Hepatocyte (in vitro differentiated cells): ENCODE measurements around the gene PGLYRP4. TPM values are rescaled to one million over a fixed set of nuclear protein-coding genes. Genes with fewer than 3 reads are reported as not detected.

Experiments
- DNase-seq: peaks from one replicate; pipeline ENCODE4 v3.0.0-alpha.2; 2016; ENCODE audit warnings: low spot score
- H2AFZ ChIP-seq: fragments of 200-600 bp; sonication (generic); 2 replicates; pipeline ENCODE4 v1.6.0; 2016; ENCODE audit warnings: antibody characterized with exemption, mild to moderate bottlenecking
- H3K27ac ChIP-seq: fragments of 200-600 bp; sonication (generic); 2 replicates; pipeline ENCODE4 v1.5.1; 2016; ENCODE audit warnings: mild to moderate bottlenecking
- H3K27me3 ChIP-seq: fragments of 200-600 bp; sonication (generic); 2 replicates; pipeline ENCODE4 v1.6.1; 2016
- H3K36me3 ChIP-seq: fragments of 200-600 bp; sonication (generic); replicated peaks from 2 replicates; pipeline ENCODE4 v1.5.1; 2016; ENCODE audit warnings: low read depth; ENCODE audit not compliant: insufficient read depth
- H3K4me1 ChIP-seq: fragments of 200-600 bp; sonication (generic); 2 replicates; pipeline ENCODE4 v1.5.1; 2016; ENCODE audit warnings: mild to moderate bottlenecking, moderate library complexity; ENCODE audit not compliant: insufficient read depth
- H3K4me2 ChIP-seq: fragments of 200-600 bp; sonication (generic); 2 replicates; pipeline ENCODE4 v1.6.0; 2016
- H3K4me3 ChIP-seq: fragments of 200-600 bp; sonication (generic); 2 replicates; pipeline ENCODE4 v1.5.1; 2016; ENCODE audit warnings: mild to moderate bottlenecking
- H3K79me2 ChIP-seq: fragments of 200-600 bp; sonication (generic); 2 replicates; pipeline ENCODE4 v1.6.0; 2017; ENCODE audit warnings: mild to moderate bottlenecking
- H3K9me2 ChIP-seq: fragments of 200-600 bp; sonication (generic); replicated peaks from 2 replicates; pipeline ENCODE4 v1.6.0; 2017; ENCODE audit warnings: mild to moderate bottlenecking; ENCODE audit not compliant: insufficient read depth
- H3K9me3 ChIP-seq: fragments of 200-600 bp; sonication (generic); 2 replicates; pipeline ENCODE4 v1.5.1; 2016; ENCODE audit warnings: low read depth, mild to moderate bottlenecking
- H4K20me1 ChIP-seq: fragments of 200-600 bp; sonication (generic); 2 replicates; pipeline ENCODE4 v1.6.0; 2016; ENCODE audit warnings: mild to moderate bottlenecking; ENCODE audit not compliant: insufficient read depth, poor library complexity, severe bottlenecking
- EZH2 ChIP-seq: fragments of 200-600 bp; sonication (generic); IDR thresholded peaks from 2 replicates; pipeline ENCODE4 v1.6.1; 2016; ENCODE audit warnings: antibody characterized with exemption, mild to moderate bottlenecking, borderline replicate concordance
- EZH2phosphoT487 ChIP-seq: fragments of 200-600 bp; sonication (generic); IDR thresholded peaks from one replicate; pipeline ENCODE4 v1.6.1; 2018; ENCODE audit warnings: antibody characterized with exemption, mild to moderate bottlenecking, low read depth, moderate library complexity; ENCODE audit not compliant: unreplicated experiment, severe bottlenecking
- WGBS: methylation state at CpG from one replicate; pipeline ENCODE4 v1.1.6; 2016; ENCODE audit warnings: low lambda C conversion rate; ENCODE audit errors: missing lambda C conversion rate; 5-methylcytosine and 5-hydroxymethylcytosine counted together
- polyA plus RNA-seq: library from polyadenylated mRNA; unstranded; fragments of >200 nt; fragmentation: Nextera tagmentation; extraction: Ambion mirVana; gene quantifications from 2 replicates; pipeline ENCODE4 v1.2.1, GENCODE V29; 2016
- total RNA-seq: library from RNA; depleted of rRNA; stranded (reverse); fragments of >200 nt; gene quantifications from 2 replicates; pipeline ENCODE4 v1.2.3, GENCODE V29; 2014
- TF ChIP-seq, protein P1 (sequence below): fragments of 200-600 bp; sonication (generic); IDR thresholded peaks from 2 replicates; pipeline ENCODE4 v1.5.1; 2016; ENCODE audit warnings: antibody characterized with exemption, mild to moderate bottlenecking; ENCODE audit not compliant: poor library complexity

Gene PGLYRP4, protein sequence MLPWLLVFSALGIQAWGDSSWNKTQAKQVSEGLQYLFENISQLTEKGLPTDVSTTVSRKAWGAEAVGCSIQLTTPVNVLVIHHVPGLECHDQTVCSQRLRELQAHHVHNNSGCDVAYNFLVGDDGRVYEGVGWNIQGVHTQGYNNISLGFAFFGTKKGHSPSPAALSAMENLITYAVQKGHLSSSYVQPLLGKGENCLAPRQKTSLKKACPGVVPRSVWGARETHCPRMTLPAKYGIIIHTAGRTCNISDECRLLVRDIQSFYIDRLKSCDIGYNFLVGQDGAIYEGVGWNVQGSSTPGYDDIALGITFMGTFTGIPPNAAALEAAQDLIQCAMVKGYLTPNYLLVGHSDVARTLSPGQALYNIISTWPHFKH
- total RNA-seq (not detected in 2 replicates), polyA plus RNA-seq (not detected in 2 replicates)

- Histone ChIP-seq H3K4me3 (no peak within 1 kb of the TSS), H3K27ac (no peak within 1 kb of the TSS), H2AFZ (no peak within 1 kb of the TSS), H3K27me3 (peaks cover 17% of the 10 kb centered on the region), H3K79me2 (no peaks in the 10 kb centered on the region), H3K36me3 (no peaks in the 10 kb centered on the region), H3K9me3 (no peaks in the 10 kb centered on the region), H3K4me2 (no peak within 1 kb of the TSS), H4K20me1 (no peaks in the 10 kb centered on the region), H3K4me1 (no peaks in the 10 kb centered on the region), H3K9me2 (no peaks in the 10 kb centered on the region)
- DNase-seq, result no peak
- WGBS, result 54% methylated on average over 10 of the region's 10 CpGs
- no peak for TF ChIP-seq EZH2
- TF ChIP-seq, protein P1, sequence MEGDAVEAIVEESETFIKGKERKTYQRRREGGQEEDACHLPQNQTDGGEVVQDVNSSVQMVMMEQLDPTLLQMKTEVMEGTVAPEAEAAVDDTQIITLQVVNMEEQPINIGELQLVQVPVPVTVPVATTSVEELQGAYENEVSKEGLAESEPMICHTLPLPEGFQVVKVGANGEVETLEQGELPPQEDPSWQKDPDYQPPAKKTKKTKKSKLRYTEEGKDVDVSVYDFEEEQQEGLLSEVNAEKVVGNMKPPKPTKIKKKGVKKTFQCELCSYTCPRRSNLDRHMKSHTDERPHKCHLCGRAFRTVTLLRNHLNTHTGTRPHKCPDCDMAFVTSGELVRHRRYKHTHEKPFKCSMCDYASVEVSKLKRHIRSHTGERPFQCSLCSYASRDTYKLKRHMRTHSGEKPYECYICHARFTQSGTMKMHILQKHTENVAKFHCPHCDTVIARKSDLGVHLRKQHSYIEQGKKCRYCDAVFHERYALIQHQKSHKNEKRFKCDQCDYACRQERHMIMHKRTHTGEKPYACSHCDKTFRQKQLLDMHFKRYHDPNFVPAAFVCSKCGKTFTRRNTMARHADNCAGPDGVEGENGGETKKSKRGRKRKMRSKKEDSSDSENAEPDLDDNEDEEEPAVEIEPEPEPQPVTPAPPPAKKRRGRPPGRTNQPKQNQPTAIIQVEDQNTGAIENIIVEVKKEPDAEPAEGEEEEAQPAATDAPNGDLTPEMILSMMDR, result no peak
- TF ChIP-seq EZH2phosphoT487, result no peak
These were observed at the start of gene PGLYRP4 for GRCh38 chr1:153348511-153349362. Gene PGLYRP4 (minus strand): TSS chr1:153348841. CDS start chr1:153347932, 909 bp downstream.

DNA sequence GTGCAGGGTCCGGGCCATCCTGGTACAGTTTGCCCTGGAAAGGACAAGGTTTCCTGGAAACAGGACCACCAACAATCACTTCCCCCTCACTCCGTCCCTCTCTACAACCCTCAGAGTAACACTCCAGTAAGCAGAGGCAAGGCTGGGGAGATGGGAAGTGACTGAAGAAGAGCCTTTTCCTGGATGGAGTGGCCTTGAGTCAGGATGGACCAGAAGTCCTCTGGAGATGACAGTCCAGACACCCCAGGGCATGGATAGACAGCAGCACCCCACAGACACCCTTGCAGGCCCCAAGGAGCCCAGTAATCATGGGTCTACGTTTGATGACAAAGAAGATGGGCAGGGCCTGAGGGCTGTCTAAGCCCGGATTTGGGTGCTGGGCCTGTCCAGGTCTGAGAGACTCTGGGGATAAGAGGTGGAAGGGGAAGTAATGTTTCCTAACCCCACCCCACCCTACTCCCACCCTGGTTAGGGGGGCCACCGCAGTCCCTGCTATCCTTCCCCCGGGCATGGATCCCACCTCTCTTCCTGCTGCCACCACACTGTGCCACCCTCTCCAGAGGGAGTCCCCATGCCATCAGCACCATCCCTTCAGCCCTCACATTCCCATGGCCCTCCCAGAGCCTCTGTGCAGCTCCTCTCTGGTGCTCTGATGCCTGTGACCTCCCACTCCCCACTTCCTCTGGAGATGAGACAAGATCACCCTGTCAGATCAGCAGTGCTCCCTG is 49.4 kb upstream of the PGLYRP4 start:
- WGBS, result 81% methylated on average over 6 of the region's 6 CpGs
- Histone ChIP-seq H3K4me3 (no peak overlapping the region), H3K4me1 (no peaks in the 10 kb centered on the region), H3K27ac (no peak overlapping the region), H3K79me2 (no peaks in the 10 kb centered on the region), H4K20me1 (no peaks in the 10 kb centered on the region), H3K4me2 (no peak overlapping the region), H3K9me2 (no peaks in the 10 kb centered on the region), H2AFZ (no peak overlapping the region), H3K36me3 (no peaks in the 10 kb centered on the region), H3K9me3 (no peaks in the 10 kb centered on the region), H3K27me3 (no peaks in the 10 kb centered on the region)
- no peak for DNase-seq
- TF ChIP-seq, protein P1, result no peak
- TF ChIP-seq EZH2phosphoT487 (no peak), EZH2 (no peak)

DNA sequence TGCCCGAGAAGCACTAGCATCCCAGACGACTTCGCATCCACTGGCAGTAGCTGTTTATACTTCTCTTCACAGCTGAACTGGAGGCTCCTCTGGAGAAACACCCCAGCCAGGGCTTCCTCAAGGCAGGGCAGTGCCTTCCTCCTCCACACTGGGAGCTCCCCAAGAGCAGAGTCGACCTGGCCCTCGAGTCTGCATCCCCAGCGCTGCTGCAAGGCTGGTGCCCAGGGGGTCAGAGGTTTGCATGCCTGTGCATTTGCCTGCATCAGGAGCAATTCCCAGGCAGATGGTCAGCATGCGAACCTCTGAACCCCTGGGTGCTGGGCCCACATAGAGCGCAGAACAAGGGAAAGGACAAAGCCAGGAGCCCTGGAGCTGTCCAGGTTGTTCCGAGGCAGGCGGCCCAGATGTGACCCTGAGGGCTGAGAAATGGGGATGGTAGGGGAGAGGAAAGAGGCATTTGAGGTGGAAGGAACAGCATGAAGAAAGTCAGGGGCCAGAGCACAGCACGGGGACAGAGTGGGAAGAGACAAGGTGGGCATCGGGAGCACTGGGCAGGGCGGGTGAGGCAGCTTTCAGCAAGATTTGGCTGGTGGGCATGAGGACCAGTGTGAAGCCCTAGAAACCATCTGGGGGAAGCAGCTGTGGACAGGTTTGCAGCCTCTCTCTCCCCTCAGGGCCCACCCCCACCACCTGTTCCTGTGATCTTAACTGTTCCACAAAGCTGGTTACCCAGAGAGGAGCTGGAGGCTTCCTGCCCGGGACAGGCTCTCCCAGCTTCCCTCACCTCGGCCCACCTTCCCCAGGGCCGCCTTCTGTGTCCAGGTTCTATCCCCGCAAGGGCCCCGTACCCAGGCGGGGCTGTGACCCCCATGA is 48.6 kb upstream of the PGLYRP4 start:
- TF ChIP-seq, protein P1, result no peak
- TF ChIP-seq EZH2 (no peak), EZH2phosphoT487 (no peak)
- Histone ChIP-seq H4K20me1 (no peaks in the 10 kb centered on the region), H3K4me1 (no peaks in the 10 kb centered on the region), H3K9me3 (no peaks in the 10 kb centered on the region), H3K36me3 (no peaks in the 10 kb centered on the region), H3K27me3 (no peaks in the 10 kb centered on the region), H3K79me2 (no peaks in the 10 kb centered on the region), H3K27ac (no peak overlapping the region), H3K4me2 (no peak overlapping the region), H2AFZ (no peak overlapping the region), H3K9me2 (no peaks in the 10 kb centered on the region), H3K4me3 (no peak overlapping the region)
- DNase-seq, result no peak
- 86% methylated on average over 19 of the region's 19 CpGs for WGBS
